Cardiac muscle cell (in vitro differentiated cells and primary cell): ENCODE measurements around the gene GPR37. TPM values are rescaled to one million over a fixed set of nuclear protein-coding genes. Genes with fewer than 3 reads are reported as not detected.

Source experiments
- DNase-seq, 2 donors: peaks; one replicate each; pipeline versions ENCODE4 v3.0.0 to v3.0.0-alpha.2; 2010 to 2017; ENCODE audit warnings: low read depth in 1 of 2, low spot score in 1 of 2
- H3K27ac ChIP-seq: fragments of 200-600 bp; sonication (generic); 2 replicates; pipeline ENCODE4 v1.5.1; 2016
- H3K27me3 ChIP-seq: fragments of 200-600 bp; sonication (generic); 2 replicates; pipeline ENCODE4 v1.6.0; 2016; ENCODE audit warnings: control low read depth
- H3K36me3 ChIP-seq: fragments of 200-600 bp; sonication (generic); 2 replicates; pipeline ENCODE4 v1.5.1; 2016; ENCODE audit warnings: control low read depth
- H3K4me1 ChIP-seq: fragments of 200-600 bp; sonication (generic); 2 replicates; pipeline ENCODE4 v1.8.1; 2017; ENCODE audit warnings: low read depth, mild to moderate bottlenecking, mixed run types
- H3K4me3 ChIP-seq: fragments of 200-600 bp; sonication (generic); 2 replicates; pipeline ENCODE4 v1.5.1; 2016; ENCODE audit warnings: mild to moderate bottlenecking
- H3K9me3 ChIP-seq: fragments of 200-600 bp; sonication (generic); 2 replicates; pipeline ENCODE4 v1.5.1; 2017; ENCODE audit warnings: low read depth, mild to moderate bottlenecking, control low read depth
- CTCF ChIP-seq: IDR thresholded peaks from 2 replicates; pipeline ENCODE4 v1.5.1; 2012; ENCODE audit warnings: low read depth, mild to moderate bottlenecking, low read length
- polyA plus RNA-seq: library from polyadenylated mRNA; unstranded; fragments of >200 nt; fragmentation: Nextera tagmentation; extraction: Ambion mirVana; gene quantifications from 2 replicates; pipeline ENCODE4 v1.2.1, GENCODE V29; 2016
- total RNA-seq: library from RNA; depleted of rRNA; stranded (reverse); fragments of >200 nt; gene quantifications from 2 replicates; pipeline ENCODE4 v1.2.3, GENCODE V29; 2016

The GPR37 gene
- total and polyA plus RNA-seq, 2 experiments from 2014 or later, result 8.6 to 15.9 TPM

GRCh38 chr7:124752310-124752709 is 13.3 kb downstream of the GPR37 start:
- no peak for DNase-seq
- Histone ChIP-seq H3K4me1 (no peaks in the 10 kb centered on the region), H3K4me3 (no peak overlapping the region), H3K9me3 (no peaks in the 10 kb centered on the region), H3K27me3 (peaks cover 6% of the 10 kb centered on the region), H3K27ac (no peak overlapping the region), H3K36me3 (no peaks in the 10 kb centered on the region)
- TF ChIP-seq CTCF, result no peak

- no peak for DNase-seq
- no peak overlapping the region for H3K4me3 ChIP-seq
- no peak for TF ChIP-seq CTCF
Measured at GRCh38 chr7:124751027-124751426, 14.6 kb downstream of the GPR37 start.

GRCh38 chr7:124747072-124747471 is 18.5 kb downstream of the GPR37 start:
- Histone ChIP-seq H3K4me3 (no peak overlapping the region), H3K36me3 (no peaks in the 10 kb centered on the region), H3K4me1 (no peaks in the 10 kb centered on the region), H3K27ac (no peak overlapping the region), H3K9me3 (no peaks in the 10 kb centered on the region), H3K27me3 (peaks cover under 1% of the 10 kb centered on the region)
- DNase-seq, result no peak
- no peak for TF ChIP-seq CTCF

More at GRCh38 chr7:124751027-124751426, 14.6 kb downstream of the GPR37 start:
- Histone ChIP-seq H3K9me3 (no peaks in the 10 kb centered on the region), H3K27me3 (peaks cover 6% of the 10 kb centered on the region), H3K4me1 (no peaks in the 10 kb centered on the region), H3K27ac (no peak overlapping the region), H3K36me3 (no peaks in the 10 kb centered on the region)

- Histone ChIP-seq H3K36me3 (no peaks in the 10 kb centered on the region), H3K9me3 (no peaks in the 10 kb centered on the region), H3K4me1 (peaks cover 15% of the 10 kb centered on the region), H3K27me3 (no peaks in the 10 kb centered on the region), H3K27ac (peak overlapping the region; percentile 36), H3K4me3 (no peak overlapping the region)
- no peak for DNase-seq
- TF ChIP-seq CTCF, result no peak
Measured at GRCh38 chr7:124738639-124739038, 27.0 kb downstream of the GPR37 start.

GRCh38 chr7:124737760-124738300 is 27.8 kb downstream of the GPR37 start:
- TF ChIP-seq CTCF, result no peak
- H3K4me3 ChIP-seq, result no peak overlapping the region
- no peaks in the 10 kb centered on the region for H3K9me3 ChIP-seq
- peaks cover 15% of the 10 kb centered on the region for H3K4me1 ChIP-seq
- no peaks in the 10 kb centered on the region for H3K36me3 ChIP-seq
- no peaks in the 10 kb centered on the region for H3K27me3 ChIP-seq
- no peak for DNase-seq
- peak overlapping the region; percentile 36 for H3K27ac ChIP-seq
